Mesenchymal stem cell (in vitro differentiated cells and primary cell): ENCODE measurements around the gene IL11.
A peak's percentile ranks its signal among the peaks of the same experiment; 100 is the strongest.
"Not testable (repeated sequence)": the region's sequence is repeated elsewhere in the genome, so short reads cannot be mapped to it uniquely, and the experiment has no call there.

ENCODE experiments used
- DNase-seq: peaks from one replicate; pipeline ENCODE4 v3.0.0-alpha.2; 2013
- H2AFZ ChIP-seq: one replicate; pipeline ENCODE4 v1.6.1; 2013; ENCODE audit warnings: low read depth, mild to moderate bottlenecking, control low read depth, inconsistent platforms, low read length, moderate library complexity
- H2AK5ac ChIP-seq: 2 replicates; pipeline ENCODE4 v1.6.1; 2013; ENCODE audit warnings: low read length, moderate library complexity, mild to moderate bottlenecking, inconsistent platforms; ENCODE audit not compliant: severe bottlenecking
- H2BK120ac ChIP-seq: one replicate; pipeline ENCODE4 v1.6.1; 2013; ENCODE audit warnings: low read depth, mild to moderate bottlenecking, inconsistent platforms, low read length, moderate library complexity
- H2BK12ac ChIP-seq, 2 experiments: one replicate each; pipeline ENCODE4 v1.6.1; 2013; ENCODE audit warnings: inconsistent platforms in 2 of 2, low read length in 2 of 2, mild to moderate bottlenecking in 2 of 2, moderate library complexity in 2 of 2, control low read depth in 1 of 2
- H2BK15ac ChIP-seq: one replicate; pipeline ENCODE4 v1.6.1; 2013; ENCODE audit warnings: mild to moderate bottlenecking, low read depth, inconsistent platforms; ENCODE audit not compliant: poor library complexity, severe bottlenecking
- H2BK5ac ChIP-seq: 2 replicates; pipeline ENCODE4 v1.6.1; 2013; ENCODE audit warnings: low read depth, mild to moderate bottlenecking, low read length, control low read depth, inconsistent platforms; ENCODE audit not compliant: poor library complexity, severe bottlenecking
- H3K14ac ChIP-seq, 2 experiments: one replicate each; pipeline ENCODE4 v1.6.1; 2013; ENCODE audit warnings: inconsistent platforms in 2 of 2, low read length in 2 of 2, control low read depth in 1 of 2, mild to moderate bottlenecking in 1 of 2, moderate library complexity in 1 of 2
- H3K18ac ChIP-seq, 2 experiments: one replicate each; pipeline ENCODE4 v1.6.1; 2013; ENCODE audit warnings: inconsistent platforms in 2 of 2, low read length in 2 of 2, control low read depth in 1 of 2, low read depth in 1 of 2, mild to moderate bottlenecking in 1 of 2
- H3K23ac ChIP-seq, 2 experiments: one replicate each; pipeline ENCODE4 v1.6.1; 2013; ENCODE audit warnings: inconsistent platforms in 2 of 2, low read length in 2 of 2, mild to moderate bottlenecking in 2 of 2, moderate library complexity in 2 of 2, control low read depth in 1 of 2
- H3K27ac ChIP-seq: 2 replicates; pipeline ENCODE4 v1.5.1; 2013; ENCODE audit warnings: mild to moderate bottlenecking, moderate library complexity, low read length, control low read depth, inconsistent platforms; ENCODE audit not compliant: poor library complexity, severe bottlenecking
- H3K27me3 ChIP-seq, 2 experiments: 2 replicates each; pipeline versions ENCODE4 v1.6.1 to v1.7.0; 2013; ENCODE audit warnings: low read length in 2 of 2, mild to moderate bottlenecking in 2 of 2, moderate library complexity in 2 of 2, control low read depth in 1 of 2, inconsistent platforms in 1 of 2; ENCODE audit not compliant: control insufficient read depth in 1 of 2, insufficient read depth in 1 of 2
- H3K36me3 ChIP-seq, 2 experiments: 2 replicates each; pipeline versions ENCODE4 v1.6.1 to v1.7.0; 2013; ENCODE audit warnings: low read length in 2 of 2, control low read depth in 1 of 2, inconsistent platforms in 1 of 2, low read depth in 1 of 2, mild to moderate bottlenecking in 1 of 2; ENCODE audit not compliant: insufficient read depth in 2 of 2, control insufficient read depth in 1 of 2
- H3K4ac ChIP-seq, 2 experiments: one replicate each; pipeline ENCODE4 v1.6.1; 2013; ENCODE audit warnings: inconsistent platforms in 2 of 2, low read length in 2 of 2, mild to moderate bottlenecking in 2 of 2, moderate library complexity in 2 of 2, control low read depth in 1 of 2, low read depth in 1 of 2
- H3K4me1 ChIP-seq: 2 replicates; pipeline ENCODE4 v1.6.1; 2013; ENCODE audit warnings: low read depth, low read length, control low read depth; ENCODE audit not compliant: control insufficient read depth, insufficient read depth
- H3K4me2 ChIP-seq: 2 replicates; pipeline ENCODE4 v1.6.1; 2013; ENCODE audit warnings: low read length, mild to moderate bottlenecking, inconsistent platforms; ENCODE audit not compliant: poor library complexity, severe bottlenecking
- H3K4me3 ChIP-seq, 2 experiments: 2 replicates each; pipeline versions ENCODE4 v1.5.1 to v1.7.0; 2013; ENCODE audit warnings: low read length in 2 of 2, mild to moderate bottlenecking in 2 of 2, control low read depth in 1 of 2, low read depth in 1 of 2; ENCODE audit not compliant: insufficient read depth in 1 of 2
- H3K79me1 ChIP-seq: replicated peaks from 2 replicates; pipeline ENCODE4 v1.6.1; 2013; ENCODE audit warnings: mild to moderate bottlenecking, control low read depth, low read length, inconsistent platforms; ENCODE audit not compliant: poor library complexity, severe bottlenecking
- H3K9ac ChIP-seq: 2 replicates; pipeline ENCODE4 v1.7.0; 2013; ENCODE audit warnings: mild to moderate bottlenecking, low read length, moderate library complexity
- H3K9me3 ChIP-seq: 2 replicates; pipeline ENCODE4 v1.7.0; 2013; ENCODE audit warnings: mild to moderate bottlenecking, low read length; ENCODE audit not compliant: control insufficient read depth
- H4K8ac ChIP-seq: one replicate; pipeline ENCODE4 v1.6.1; 2013; ENCODE audit warnings: inconsistent platforms, mild to moderate bottlenecking, low read length, moderate library complexity
- H4K91ac ChIP-seq: one replicate; pipeline ENCODE4 v1.6.1; 2013; ENCODE audit warnings: mild to moderate bottlenecking, low read length, inconsistent platforms
- WGBS: methylation state at CpG from one replicate; pipeline ENCODE4 v1.1.7; 2013; ENCODE audit warnings: mixed read lengths; 5-methylcytosine and 5-hydroxymethylcytosine counted together

The IL11 gene

DNA sequence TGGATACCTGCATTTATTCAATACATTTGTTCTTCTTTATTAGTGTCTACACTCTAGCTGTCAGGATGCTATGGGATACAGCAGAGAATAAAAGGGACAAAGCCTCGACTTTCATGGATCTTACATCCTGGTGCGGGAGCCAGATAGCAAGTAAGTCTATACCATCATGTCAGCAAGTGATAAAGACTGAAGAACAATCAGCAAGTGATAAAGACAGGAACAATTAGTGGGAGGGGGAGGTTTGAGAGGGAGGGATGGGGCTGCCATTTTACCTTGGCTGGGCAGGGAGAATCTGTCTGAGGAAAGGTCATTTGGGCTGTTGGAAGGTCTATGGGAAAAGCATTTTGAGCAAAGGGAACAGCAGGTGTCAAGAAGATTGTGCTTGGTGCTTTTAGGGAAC is 39.9 kb upstream of the IL11 start:
- Histone ChIP-seq H3K9ac (no peak overlapping the region), H3K4ac (no peak overlapping the region), H3K18ac (no peak overlapping the region), H2BK5ac (no peak overlapping the region), H3K27me3 (no peaks in the 10 kb centered on the region), H2AFZ (no peak overlapping the region), H4K8ac (no peak overlapping the region), H3K4me3 (no peak overlapping the region), H3K36me3 (peaks cover 12 to 16% of the 10 kb centered on the region in 2 experiments), H2AK5ac (no peak overlapping the region), H3K4me1 (peaks cover 16% of the 10 kb centered on the region), H3K27ac (no peak overlapping the region), H2BK120ac (no peak overlapping the region), H3K4me2 (no peak overlapping the region), H4K91ac (no peak overlapping the region), H3K23ac (no peak overlapping the region), H2BK15ac (no peak overlapping the region), H3K79me1 (no peaks in the 10 kb centered on the region), H3K14ac (no peak overlapping the region), H3K9me3 (no peaks in the 10 kb centered on the region), H2BK12ac (no peak overlapping the region)
- WGBS, result 95% methylated on average over 2 of the region's 2 CpGs
- DNase-seq, result no peak

DNA sequence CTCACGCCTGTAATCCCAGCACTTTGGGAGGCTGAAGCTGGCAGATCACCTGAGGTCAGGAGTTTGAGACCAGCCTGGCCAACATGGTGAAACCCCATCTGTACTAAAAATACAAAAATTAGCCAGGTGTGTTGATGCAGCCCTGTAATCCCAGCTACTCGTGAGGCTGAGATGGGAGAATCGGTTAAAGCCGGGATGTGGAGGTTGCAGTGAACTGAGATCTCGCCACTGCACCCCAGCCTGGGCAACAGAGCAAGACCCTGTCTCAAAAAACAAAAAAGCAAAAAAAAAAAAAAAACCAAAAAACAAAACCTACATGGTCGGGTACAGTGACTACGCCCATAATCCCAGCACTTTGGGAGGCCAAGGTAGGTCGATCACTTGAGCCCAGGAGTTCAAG is 38.9 kb upstream of the IL11 start:
- H3K27ac ChIP-seq, H2AK5ac ChIP-seq, H4K91ac ChIP-seq, DNase-seq, H2AFZ ChIP-seq, H3K4me3 ChIP-seq, H2BK5ac ChIP-seq, H2BK12ac ChIP-seq, H3K14ac ChIP-seq, H3K27me3 ChIP-seq, H3K18ac ChIP-seq, H3K9ac ChIP-seq, H2BK15ac ChIP-seq, H3K4ac ChIP-seq, H4K8ac ChIP-seq, H3K23ac ChIP-seq, H2BK120ac ChIP-seq, H3K79me1 ChIP-seq, H3K4me2 ChIP-seq, H3K9me3 ChIP-seq: not testable (repeated sequence)
- peaks cover 20 to 21% of the 10 kb centered on the region in 2 experiments for H3K36me3 ChIP-seq
- 98% methylated on average over 8 of the region's 8 CpGs for WGBS
- H3K4me1 ChIP-seq, result peaks cover 16% of the 10 kb centered on the region

GRCh38 chr19:55408533-55408872 is 38.2 kb upstream of the IL11 start:
- peak overlapping the region; percentile 72 for H2AFZ ChIP-seq
- H3K9me3 ChIP-seq, result no peaks in the 10 kb centered on the region
- H3K4ac ChIP-seq, result peak overlapping the region; percentile 69 to 80
- no peak overlapping the region for H3K23ac ChIP-seq
- H2BK5ac ChIP-seq, result no peak overlapping the region
- WGBS, result 80% methylated on average over 9 of the region's 9 CpGs
- peak overlapping the region; percentile 100 for H4K8ac ChIP-seq
- no peak overlapping the region for H2BK120ac ChIP-seq
- H3K36me3 ChIP-seq, result peaks cover 23 to 26% of the 10 kb centered on the region in 2 experiments
- peak overlapping the region; percentile 59 for H3K4me2 ChIP-seq
- peak overlapping the region; percentile 9 to 80 for H3K4me3 ChIP-seq
- H2BK12ac ChIP-seq, result peak overlapping the region; percentile 1 to 23
- H3K14ac ChIP-seq, result peak overlapping the region in 1 of 2 experiments; percentile 68
- H3K27ac ChIP-seq, result peak overlapping the region; percentile 91
- no peak for DNase-seq
- no peaks in the 10 kb centered on the region for H3K27me3 ChIP-seq
- peak overlapping the region; percentile 95 for H3K9ac ChIP-seq
- H4K91ac ChIP-seq, result peak overlapping the region; percentile 99
- H3K18ac ChIP-seq, result peak overlapping the region; percentile 93 to 98
- peaks cover 16% of the 10 kb centered on the region for H3K4me1 ChIP-seq
- H2AK5ac ChIP-seq, result peak overlapping the region; percentile 38
- H2BK15ac ChIP-seq, result no peak overlapping the region
- H3K79me1 ChIP-seq, result no peaks in the 10 kb centered on the region

GRCh38 chr19:55407800-55408532 is 37.7 kb upstream of the IL11 start:
- H3K9ac ChIP-seq, result peak overlapping the region; percentile 95
- H3K9me3 ChIP-seq, result no peaks in the 10 kb centered on the region
- H2BK15ac ChIP-seq, result peak overlapping the region; percentile 66
- peaks cover under 1% of the 10 kb centered on the region for H3K79me1 ChIP-seq
- H3K27ac ChIP-seq, result peak overlapping the region; percentile 96
- no peak overlapping the region for H3K23ac ChIP-seq
- peak overlapping the region; percentile 93 for H2BK120ac ChIP-seq
- peak overlapping the region in 1 of 2 experiments; percentile 23 for H2BK12ac ChIP-seq
- WGBS, result under 1% methylated on average over 72 of the region's 72 CpGs
- H3K27me3 ChIP-seq, result no peaks in the 10 kb centered on the region
- H2AFZ ChIP-seq, result peak overlapping the region; percentile 72
- peak overlapping the region; percentile 93 to 98 for H3K18ac ChIP-seq
- peak; percentile 100 for DNase-seq
- H3K36me3 ChIP-seq, result peaks cover 23 to 31% of the 10 kb centered on the region in 2 experiments
- H3K14ac ChIP-seq, result peak overlapping the region in 1 of 2 experiments; percentile 68
- H3K4me3 ChIP-seq, result peak overlapping the region; percentile 83 to 90
- peak overlapping the region; percentile 99 for H4K91ac ChIP-seq
- H2BK5ac ChIP-seq, result peak overlapping the region; percentile 96
- peak overlapping the region; percentile 100 for H4K8ac ChIP-seq
- H3K4me2 ChIP-seq, result peak overlapping the region; percentile 85
- H3K4me1 ChIP-seq, result peaks cover 18% of the 10 kb centered on the region
- H2AK5ac ChIP-seq, result peak overlapping the region; percentile 38
- H3K4ac ChIP-seq, result peak overlapping the region; percentile 69 to 80
